MCF 10A (cell line): ENCODE data around the gene MLLT6. TPM values are rescaled to one million over a fixed set of nuclear protein-coding genes. Genes with fewer than 3 reads are reported as not detected.
A peak's percentile ranks its signal among the peaks of the same experiment; 100 is the strongest.

Experiments
- BruUV-seq: library from RNA; stranded (reverse); fragments of 400-500 nt; replicated peaks from 2 replicates; lab custom pipeline; 2021; lab: Mats Ljungman, UMichigan
- CTCF ChIA-PET: fragments of 300-600 bp; sonication (Branson Sonifier 250); formaldehyde crosslinking; extraction: SDS; loops from one replicate; lab custom pipeline; 2021; ENCODE audit warnings: antibody characterized with exemption, inconsistent platforms; lab: Yijun Ruan, JAX
- POLR2A ChIA-PET: fragments of 300-600, 350-650 bp; sonication (Branson Sonifier 250); formaldehyde crosslinking; extraction: SDS; loops from one replicate; lab custom pipeline; 2020; ENCODE audit warnings: antibody characterized with exemption, inconsistent platforms; lab: Yijun Ruan, JAX
- DNase-seq: peaks from one replicate; pipeline ENCODE4 v3.0.0-alpha.2; 2018; ENCODE audit not compliant: unreplicated experiment
- H3K27ac Mint-ChIP-seq: one replicate; pipeline ENCODE4 v1.8.0; 2022; ENCODE audit warnings: mild to moderate bottlenecking, low read depth, mixed read lengths; ENCODE audit not compliant: unreplicated experiment
- H3K27me3 Mint-ChIP-seq: one replicate; pipeline ENCODE4 v1.8.0; 2022; ENCODE audit warnings: mixed read lengths; ENCODE audit not compliant: insufficient read depth, unreplicated experiment
- H3K36me3 Mint-ChIP-seq: one replicate; pipeline ENCODE4 v1.8.0; 2022; ENCODE audit warnings: mild to moderate bottlenecking, moderate library complexity, mixed read lengths; ENCODE audit not compliant: insufficient read depth, unreplicated experiment
- H3K4me1 Mint-ChIP-seq: one replicate; pipeline ENCODE4 v1.8.0; 2022; ENCODE audit warnings: mixed read lengths; ENCODE audit not compliant: insufficient read depth, unreplicated experiment
- H3K4me3 Mint-ChIP-seq: one replicate; pipeline ENCODE4 v1.8.0; 2022; ENCODE audit warnings: mild to moderate bottlenecking, moderate library complexity, mixed read lengths; ENCODE audit not compliant: unreplicated experiment
- H3K9me3 Mint-ChIP-seq: one replicate; pipeline ENCODE4 v1.8.0; 2022; ENCODE audit warnings: mixed read lengths; ENCODE audit not compliant: unreplicated experiment
- CTCF ChIP-seq: fragments of 200-600 bp; IDR thresholded peaks from one replicate; pipeline ENCODE4 v1.8.0; 2022; ENCODE audit warnings: antibody characterized with exemption, mild to moderate bottlenecking; ENCODE audit not compliant: unreplicated experiment
- intact Hi-C: fragments of 100-400 bp; cut with micrococcal nuclease; formaldehyde crosslinking; loops from 2 replicates; pipeline ENCODE4 v1.14.1; 2022
- total RNA-seq: library from RNA; stranded (reverse); gene quantifications from 2 replicates; pipeline ENCODE4 v1.2.3, GENCODE V29; 2022

MLLT6 gene
- total RNA-seq, 1 experiment from 2014 or later, result 65.3 TPM

- no peak overlapping the region for H3K27ac Mint-ChIP-seq
- POLR2A ChIA-PET, result no interaction called here
- peaks cover 8% of the 10 kb centered on the region for H3K4me1 Mint-ChIP-seq
- intact Hi-C loops, result no loop called here
- CTCF ChIA-PET, result interaction anchor here (1.0 kb wide), 1 partner anchor 54 kb away, joined by 4 read pairs; no protein-coding TSS in a partner anchor
- BruUV-seq, result no TSS peak
- H3K36me3 Mint-ChIP-seq, result no peaks in the 10 kb centered on the region
- DNase-seq, result no peak
- peaks cover 7% of the 10 kb centered on the region for H3K27me3 Mint-ChIP-seq
- no peak overlapping the region for H3K4me3 Mint-ChIP-seq
- H3K9me3 Mint-ChIP-seq, result no peaks in the 10 kb centered on the region
- no peak for TF ChIP-seq CTCF
Observed at GRCh38 chr17:38681096-38681495, 24.0 kb upstream of the MLLT6 start.

GRCh38 chr17:38685491-38685890 is 19.6 kb upstream of the MLLT6 start:
- H3K4me3 Mint-ChIP-seq, result no peak overlapping the region
- ChIA-PET POLR2A (interaction anchor here (1.3 kb wide), 1 partner anchor 9 kb away, joined by 4 read pairs; no protein-coding TSS in a partner anchor), CTCF (no interaction called here)
- H3K27ac Mint-ChIP-seq, result no peak overlapping the region
- TF ChIP-seq CTCF, result no peak
- DNase-seq, result no peak
- BruUV-seq, result no TSS peak
- peaks cover 7% of the 10 kb centered on the region for H3K4me1 Mint-ChIP-seq
- intact Hi-C loops, result no loop called here
- no peaks in the 10 kb centered on the region for H3K36me3 Mint-ChIP-seq
- peaks cover 11% of the 10 kb centered on the region for H3K27me3 Mint-ChIP-seq
- no peaks in the 10 kb centered on the region for H3K9me3 Mint-ChIP-seq

GRCh38 chr17:38687286-38687685 is 17.8 kb upstream of the MLLT6 start:
- peak; percentile 50 for DNase-seq
- POLR2A ChIA-PET, result interaction anchor here (0.6 kb wide), 1 partner anchor 108 kb away, joined by 4 read pairs; no protein-coding TSS in a partner anchor
- intact Hi-C loops, result no loop called here

GRCh38 chr17:38690386-38690785 is 14.7 kb upstream of the MLLT6 start:
- no peak for TF ChIP-seq CTCF
- no peak for DNase-seq
- no peaks in the 10 kb centered on the region for H3K36me3 Mint-ChIP-seq
- H3K9me3 Mint-ChIP-seq, result no peaks in the 10 kb centered on the region
- peaks cover 7% of the 10 kb centered on the region for H3K4me1 Mint-ChIP-seq
- no TSS peak for BruUV-seq
- POLR2A ChIA-PET, result interaction anchor here (1.1 kb wide), 1 partner anchor 336 kb away, joined by 3 read pairs; no protein-coding TSS in a partner anchor
- peaks cover 11% of the 10 kb centered on the region for H3K27me3 Mint-ChIP-seq
- no peak overlapping the region for H3K27ac Mint-ChIP-seq
- CTCF ChIA-PET, result interaction anchor here (0.6 to 0.9 kb wide), 2 partner anchors 40 to 131 kb away, joined by 3 to 4 read pairs; no protein-coding TSS in a partner anchor
- H3K4me3 Mint-ChIP-seq, result no peak overlapping the region
- intact Hi-C loops, result no loop called here

More at GRCh38 chr17:38687286-38687685, 17.8 kb upstream of the MLLT6 start:
- TF ChIP-seq CTCF, result no peak
- Mint-ChIP-seq H3K4me1 (peaks cover 7% of the 10 kb centered on the region), H3K4me3 (no peak overlapping the region), H3K36me3 (no peaks in the 10 kb centered on the region), H3K9me3 (no peaks in the 10 kb centered on the region), H3K27me3 (peaks cover 11% of the 10 kb centered on the region), H3K27ac (no peak overlapping the region)
- CTCF ChIA-PET, result interaction anchor here (0.6 to 2.2 kb wide), 6 partner anchors 10 to 860 kb away, joined by 3 to 8 read pairs (median 4); no protein-coding TSS in a partner anchor
- no TSS peak for BruUV-seq
